ENCODE results near the gene CELSR2. TPM values are rescaled to one million over a fixed set of nuclear protein-coding genes. Genes with fewer than 3 reads are reported as not detected.
A peak's percentile ranks its signal among the peaks of the same experiment; 100 is the strongest.

The CELSR2 gene
- total and polyA plus RNA-seq, 11 donors, result 1.6 to 11.9 (median 7.4) TPM

- Histone ChIP-seq H3K27ac (no peak overlapping the region), H3K4me1 (peaks cover 0 to 25% (median 16%) of the 10 kb centered on the region in 12 donors), H3K36me3 (no peaks in the 10 kb centered on the region), H3K9me3 (no peaks in the 10 kb centered on the region), H3K4me3 (no peak overlapping the region), H3K27me3 (no peaks in the 10 kb centered on the region)
- 93 to 96% (median 94%) methylated on average over 5 of the region's 5 CpGs for WGBS, 4 donors
- TF ChIP-seq POLR2A (IDR thresholded peaks at IDR 0.05), result no peak
- TF ChIP-seq, protein P1, sequence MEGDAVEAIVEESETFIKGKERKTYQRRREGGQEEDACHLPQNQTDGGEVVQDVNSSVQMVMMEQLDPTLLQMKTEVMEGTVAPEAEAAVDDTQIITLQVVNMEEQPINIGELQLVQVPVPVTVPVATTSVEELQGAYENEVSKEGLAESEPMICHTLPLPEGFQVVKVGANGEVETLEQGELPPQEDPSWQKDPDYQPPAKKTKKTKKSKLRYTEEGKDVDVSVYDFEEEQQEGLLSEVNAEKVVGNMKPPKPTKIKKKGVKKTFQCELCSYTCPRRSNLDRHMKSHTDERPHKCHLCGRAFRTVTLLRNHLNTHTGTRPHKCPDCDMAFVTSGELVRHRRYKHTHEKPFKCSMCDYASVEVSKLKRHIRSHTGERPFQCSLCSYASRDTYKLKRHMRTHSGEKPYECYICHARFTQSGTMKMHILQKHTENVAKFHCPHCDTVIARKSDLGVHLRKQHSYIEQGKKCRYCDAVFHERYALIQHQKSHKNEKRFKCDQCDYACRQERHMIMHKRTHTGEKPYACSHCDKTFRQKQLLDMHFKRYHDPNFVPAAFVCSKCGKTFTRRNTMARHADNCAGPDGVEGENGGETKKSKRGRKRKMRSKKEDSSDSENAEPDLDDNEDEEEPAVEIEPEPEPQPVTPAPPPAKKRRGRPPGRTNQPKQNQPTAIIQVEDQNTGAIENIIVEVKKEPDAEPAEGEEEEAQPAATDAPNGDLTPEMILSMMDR (IDR thresholded peaks at IDR 0.05), result no peak
- DNase-seq, result no peak
- no peak for ATAC-seq
- intact Hi-C loops (cut with DNase I), result loop anchor here in 1 of 10 donors (10.0 kb wide), 1 partner anchor 142 kb away; the partner anchor contains the start of gene ELAPOR1
These were observed 7.8 kb downstream of the CELSR2 start for GRCh38 chr1:109256971-109257681.

- H3K9me3 ChIP-seq, result no peaks in the 10 kb centered on the region
- no peaks in the 10 kb centered on the region for H3K27me3 ChIP-seq
- H3K4me3 ChIP-seq, result no peak overlapping the region
- no peaks in the 10 kb centered on the region for H3K36me3 ChIP-seq
- peaks cover 0 to 25% (median 16%) of the 10 kb centered on the region in 12 donors for H3K4me1 ChIP-seq
- intact Hi-C loops (cut with DNase I), result loop anchor here in 1 of 10 donors (10.0 kb wide), 1 partner anchor 143 kb away; the partner anchor contains the start of gene ELAPOR1
- WGBS, 4 donors, result 85 to 89% (median 89%) methylated on average over 12 to 15 of the region's 15 CpGs
- TF ChIP-seq POLR2A (IDR thresholded peaks at IDR 0.05), result no peak
- TF ChIP-seq, protein P1 (IDR thresholded peaks at IDR 0.05), result no peak
- DNase-seq (peak in 1 of 5 donors; percentile 28), ATAC-seq (no peak)
- no peak overlapping the region for H3K27ac ChIP-seq
These were observed 8.5 kb downstream of the CELSR2 start for GRCh38 chr1:109257682-109258421.

GRCh38 chr1:109258481-109259466 is 9.4 kb downstream of the CELSR2 start:
- Histone ChIP-seq H3K36me3 (no peaks in the 10 kb centered on the region), H3K4me3 (no peak overlapping the region), H3K27me3 (no peaks in the 10 kb centered on the region), H3K27ac (no peak overlapping the region), H3K4me1 (peaks cover 0 to 24% (median 14%) of the 10 kb centered on the region in 12 donors), H3K9me3 (no peaks in the 10 kb centered on the region)
- intact Hi-C loops (cut with DNase I), result loop anchor here in 1 of 10 donors (10.0 kb wide), 1 partner anchor 144 kb away; the partner anchor contains the start of gene ELAPOR1
- WGBS, 4 donors, result 92 to 93% (median 93%) methylated on average over 63 to 69 of the region's 69 CpGs
- TF ChIP-seq POLR2A (IDR thresholded peaks at IDR 0.05), result no peak
- TF ChIP-seq, protein P1 (IDR thresholded peaks at IDR 0.05), result no peak
- DNase-seq, result peak in 1 of 5 donors; percentile 62
- ATAC-seq, result no peak
